MV-4-11 (cell line): ENCODE data around the gene MAGEA3.
"Not testable (repeated sequence)": the region's sequence is repeated elsewhere in the genome, so short reads cannot be mapped to it uniquely, and the experiment has no call there.

ENCODE experiments used
- DNase-seq: peaks from one replicate; lab custom pipeline; 2025; lab: John Stamatoyannopoulos, UW

MAGEA3 gene

GRCh38 chrX:152736528-152736927 lies 37.9 kb downstream of the MAGEA3 start:
- DNase-seq, result not testable (repeated sequence)

DNA sequence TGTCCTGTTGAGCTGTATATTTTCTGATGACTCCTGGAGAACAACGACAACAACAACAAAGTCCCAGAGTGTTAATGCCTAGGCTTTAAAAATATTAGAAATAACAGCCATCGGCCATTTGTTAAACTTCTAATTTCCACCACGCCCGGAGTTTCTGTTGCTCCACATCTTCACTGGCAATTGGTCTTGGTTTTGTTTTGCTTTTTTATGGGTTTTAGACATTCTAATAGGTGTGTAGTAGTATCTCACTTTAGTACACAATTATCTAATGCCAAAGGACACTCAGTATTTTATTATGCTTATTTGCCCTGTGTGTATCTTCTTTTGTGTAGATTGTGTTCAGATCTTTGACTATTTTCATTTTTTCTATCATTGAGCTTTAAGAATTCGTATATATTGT lies 40.0 kb downstream of the MAGEA3 start:
- DNase-seq, result no peak
